HepG2 (cell line): Measurements from ENCODE around the gene TBX3.

Experiments
- AKAP8 ChIP-seq: sonication (generic); formaldehyde crosslinking; IDR thresholded peaks from 2 replicates; pipeline ENCODE4 v1.5.1; 2020; ENCODE audit warnings: mild to moderate bottlenecking, missing genetic modification reagents
- SRSF9 ChIP-seq: fragments of 200-400 bp; formaldehyde crosslinking; IDR thresholded peaks from 2 replicates; pipeline ENCODE4 v1.6.1; 2018; ENCODE audit warnings: borderline replicate concordance, mild to moderate bottlenecking, low read depth, low read length; ENCODE audit not compliant: insufficient read depth, poor library complexity, severe bottlenecking
- ZNF12 ChIP-seq: sonication (generic); formaldehyde crosslinking; IDR thresholded peaks from 2 replicates; pipeline ENCODE4 v1.5.0; 2020; ENCODE audit warnings: missing genetic modification reagents

GRCh38 chr12:114670291-114670980 lies 13.5 kb downstream of the TBX3 start:
- TF ChIP-seq ZNF12 (no peak), SRSF9 (no peak), AKAP8 (CRISPR knock-in tag) (no peak)
